Ovary (tissue), 3 donors: ENCODE measurements around the gene HNF1A.

Experiments used
- POLR2A ChIP-seq: fragments of 450-650 bp; IDR thresholded peaks from one replicate; pipeline ENCODE4 v1.6.1; 2017; ENCODE audit warnings: antibody characterized with exemption, mild to moderate bottlenecking, moderate library complexity
- TF ChIP-seq, protein P1 (sequence below), 3 donors: fragments of 450-650 bp in 2 of 3; fragments of 200-600 bp in 1 of 3; IDR thresholded peaks; one replicate each; pipeline versions ENCODE4 v1.5.1 to v1.8.0; 2016 to 2022; ENCODE audit warnings: antibody characterized with exemption in 3 of 3, mild to moderate bottlenecking in 1 of 3
- donor health status: DM: no; HTN: no; CAD: no.

DNA sequence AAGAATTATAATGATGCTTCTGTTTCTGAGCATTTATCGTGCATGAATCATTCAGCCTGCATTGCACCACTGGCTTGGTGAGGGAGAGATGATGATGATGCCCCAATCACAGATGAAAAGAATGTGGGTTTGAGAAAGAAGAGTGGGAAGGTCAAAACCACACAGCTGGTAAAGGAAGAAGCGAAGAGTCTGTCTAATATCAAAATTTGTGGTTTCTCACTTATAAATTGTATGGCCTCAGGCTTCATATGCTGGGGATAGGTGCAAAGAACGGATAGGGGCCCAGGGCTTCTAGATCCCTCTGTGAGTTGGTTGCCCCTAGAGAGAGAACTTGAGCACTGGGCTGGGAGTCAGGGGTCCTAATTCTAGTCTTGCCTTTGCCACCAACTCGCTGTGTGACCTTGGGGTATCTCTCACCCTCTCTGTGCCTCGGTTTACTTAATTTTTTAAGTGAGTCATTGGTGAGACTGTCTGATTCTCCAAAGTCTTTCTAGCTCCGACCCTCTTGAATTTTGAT lies 58.5 kb downstream of the HNF1A start:
- TF ChIP-seq, protein P1, sequence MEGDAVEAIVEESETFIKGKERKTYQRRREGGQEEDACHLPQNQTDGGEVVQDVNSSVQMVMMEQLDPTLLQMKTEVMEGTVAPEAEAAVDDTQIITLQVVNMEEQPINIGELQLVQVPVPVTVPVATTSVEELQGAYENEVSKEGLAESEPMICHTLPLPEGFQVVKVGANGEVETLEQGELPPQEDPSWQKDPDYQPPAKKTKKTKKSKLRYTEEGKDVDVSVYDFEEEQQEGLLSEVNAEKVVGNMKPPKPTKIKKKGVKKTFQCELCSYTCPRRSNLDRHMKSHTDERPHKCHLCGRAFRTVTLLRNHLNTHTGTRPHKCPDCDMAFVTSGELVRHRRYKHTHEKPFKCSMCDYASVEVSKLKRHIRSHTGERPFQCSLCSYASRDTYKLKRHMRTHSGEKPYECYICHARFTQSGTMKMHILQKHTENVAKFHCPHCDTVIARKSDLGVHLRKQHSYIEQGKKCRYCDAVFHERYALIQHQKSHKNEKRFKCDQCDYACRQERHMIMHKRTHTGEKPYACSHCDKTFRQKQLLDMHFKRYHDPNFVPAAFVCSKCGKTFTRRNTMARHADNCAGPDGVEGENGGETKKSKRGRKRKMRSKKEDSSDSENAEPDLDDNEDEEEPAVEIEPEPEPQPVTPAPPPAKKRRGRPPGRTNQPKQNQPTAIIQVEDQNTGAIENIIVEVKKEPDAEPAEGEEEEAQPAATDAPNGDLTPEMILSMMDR (IDR thresholded peaks at IDR 0.05) = no peak
- no peak for TF ChIP-seq POLR2A
